A549 (cell line): Measurements from ENCODE around the gene HOXB5.

Experiments used
- CTCF ChIP-seq: fragments of >200 bp; sonication (Bioruptor Twin); formaldehyde crosslinking; IDR thresholded peaks from 3 replicates; pipeline ENCODE4 v1.5.1; 2016
- KDM5A ChIP-seq: fragments of 200-600 bp; sonication (generic); IDR thresholded peaks from 2 replicates; pipeline ENCODE4 v1.6.1; 2016; ENCODE audit warnings: antibody characterized with exemption, mild to moderate bottlenecking

GRCh38 chr17:48590607-48591161 is 2.9 kb downstream of the HOXB5 start:
- TF ChIP-seq CTCF (no peak), KDM5A (no peak)
